Spleen (tissue), 11 donors: Measurements from ENCODE around the gene C22orf39. TPM values are rescaled to one million over a fixed set of nuclear protein-coding genes. Genes with fewer than 3 reads are reported as not detected.
A peak's percentile ranks its signal among the peaks of the same experiment; 100 is the strongest.

Experiments
- DNase-seq: peaks from one replicate; pipeline ENCODE4 v3.0.0-alpha.2; 2020
- H3K27ac ChIP-seq, 8 donors: fragments of 200-600 bp; sonication (generic) in 7 of 8; 1 replicate in 4 of 8; 2 replicates in 4 of 8; pipeline versions ENCODE4 v1.5.0 to v1.8.0; 2016 to 2021; ENCODE audit warnings: inconsistent platforms in 4 of 8, mild to moderate bottlenecking in 4 of 8, moderate library complexity in 1 of 8
- H3K27me3 ChIP-seq, 7 donors: fragments of 200-600 bp; sonication (generic) in 6 of 7; replicated peaks in 1 of 7; 1 replicate in 4 of 7; 2 replicates in 3 of 7; pipeline versions ENCODE4 v1.5.0 to v1.8.0; 2016 to 2021; ENCODE audit warnings: inconsistent platforms in 3 of 7, mild to moderate bottlenecking in 1 of 7
- H3K36me3 ChIP-seq, 6 donors: fragments of 200-600 bp; sonication (generic) in 5 of 6; 1 replicate in 4 of 6; 2 replicates in 2 of 6; pipeline versions ENCODE4 v1.5.0 to v1.8.0; 2016 to 2021; ENCODE audit warnings: inconsistent platforms in 2 of 6
- H3K4me1 ChIP-seq, 6 donors: fragments of 200-600 bp; sonication (generic) in 5 of 6; 1 replicate in 3 of 6; 2 replicates in 3 of 6; pipeline versions ENCODE4 v1.5.0 to v1.8.0; 2016 to 2021; ENCODE audit warnings: inconsistent platforms in 3 of 6
- H3K4me3 ChIP-seq, 8 donors: fragments of 200-600 bp; sonication (generic) in 7 of 8; 1 replicate in 4 of 8; 2 replicates in 4 of 8; pipeline versions ENCODE4 v1.5.0 to v1.8.0; 2016 to 2021; ENCODE audit warnings: inconsistent platforms in 4 of 8, mild to moderate bottlenecking in 4 of 8, moderate library complexity in 2 of 8
- H3K9me3 ChIP-seq, 8 donors: fragments of 200-600 bp; sonication (generic) in 7 of 8; 1 replicate in 4 of 8; 2 replicates in 4 of 8; pipeline versions ENCODE4 v1.5.0 to v1.8.0; 2016 to 2021; ENCODE audit warnings: inconsistent platforms in 4 of 8
- POLR2A ChIP-seq, 3 donors: fragments of 450-650 bp; IDR thresholded peaks; one replicate each; pipeline ENCODE4 v1.5.1; 2017; ENCODE audit warnings: antibody characterized with exemption in 3 of 3, mild to moderate bottlenecking in 1 of 3
- POLR2AphosphoS5 ChIP-seq, 3 donors: sonication (generic); formaldehyde crosslinking; IDR thresholded peaks; one replicate each; pipeline ENCODE4 v1.5.1; 2017; ENCODE audit warnings: antibody characterized with exemption in 3 of 3
- WGBS, 5 donors: extraction: QIAGEN DNeasy Blood & Tissue Kit in 3 of 5; methylation state at CpG; one replicate each; pipeline versions ENCODE4 v1.1.5 to v1.1.7; 2013 to 2018; 5-methylcytosine and 5-hydroxymethylcytosine counted together
- intact Hi-C: fragments of 100-400 bp; cut with DNase I; formaldehyde crosslinking; loops from one replicate; pipeline ENCODE4 v1.15.0; 2023; ENCODE audit warnings: low total_unique reads
- polyA plus RNA-seq, 3 donors: library from polyadenylated mRNA; stranded (reverse); fragments of 200-250 nt; gene quantifications; one replicate each; pipeline ENCODE4 v1.2.1, GENCODE V29; 2013
- total RNA-seq, 7 donors: library from RNA; depleted of rRNA in 3 of 7; stranded (reverse); fragments of >200 nt in 3 of 7; fragmentation: NEBNext Ultra II Directional in 4 of 7; extraction: Animal tissue kit (Norgen Biotek cat#: 25700) in 4 of 7; gene quantifications; one replicate each; pipeline versions ENCODE4 v1.1.0 to v1.2.1, GENCODE V29; 2016 to 2021
- TF ChIP-seq, protein P1 (sequence below), 11 experiments: fragments of 200-600 bp in 7 of 11; fragments of 450-650 bp in 4 of 11; sonication (generic) in 4 of 11; IDR thresholded peaks in 8 of 11; conservative IDR thresholded peaks in 3 of 11; 1 replicate in 7 of 11; 2 replicates in 4 of 11; pipeline versions ENCODE4 v1.4.0 to v1.8.0; 2016 to 2021; ENCODE audit warnings: antibody characterized with exemption in 11 of 11, inconsistent platforms in 4 of 11, mild to moderate bottlenecking in 1 of 11
- donor health status: healthy with polysubstance abuse.
- donor health status: DM: no; HTN: no; CAD: no; lungs with moderate emphysema.
- donor health status: DM: no; HTN: no; CAD: no.
- donor health status: Bipolar disorder and iron deficiency.
- donor health status: healthy.
- donor health status: DM: no; HTN: no; CAD: no.
- donor health status: DM: yes; HTN: yes; CAD: no.

Gene C22orf39
- total and polyA plus RNA-seq, 10 donors, result 28.8 to 48.8 (median 37.6) TPM

DNA sequence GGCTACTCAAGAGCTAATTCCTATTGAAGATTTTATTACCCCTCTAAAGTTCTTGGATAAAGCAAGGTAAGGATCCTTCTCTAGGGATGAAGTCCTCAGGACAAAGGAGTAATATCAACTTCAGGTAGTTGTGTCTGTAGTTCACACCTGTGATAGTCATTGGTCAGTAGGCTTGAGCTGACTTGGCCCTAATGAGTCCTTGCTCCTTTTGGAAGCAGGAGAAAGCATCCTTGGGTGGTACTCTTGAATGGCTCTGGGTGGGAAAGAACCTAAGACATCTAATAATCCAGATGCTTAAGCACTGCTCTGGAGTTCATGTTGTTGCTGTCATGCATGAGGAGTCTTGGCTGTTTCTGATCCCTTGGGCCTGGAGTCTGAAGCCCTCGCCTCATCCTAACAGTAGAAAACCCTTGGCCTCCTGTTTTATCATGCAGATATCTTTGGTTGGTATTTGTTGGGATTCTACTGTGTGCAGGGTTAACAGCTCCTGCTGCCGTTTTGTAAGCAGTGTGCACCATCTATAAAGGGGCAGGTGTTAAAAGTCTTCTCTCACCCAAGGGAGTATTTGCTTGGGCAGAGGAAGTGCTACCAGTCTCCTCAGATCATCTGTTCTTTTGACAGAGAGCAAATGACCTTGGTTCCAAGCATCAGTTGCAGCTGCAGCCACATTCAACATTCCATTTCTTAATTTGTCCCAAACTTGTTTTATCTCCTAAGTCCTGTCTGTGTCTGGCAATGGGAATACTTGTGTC is 12.5 kb downstream of the C22orf39 start:
- no peak overlapping the region for H3K4me3 ChIP-seq
- no peaks in the 10 kb centered on the region for H3K27me3 ChIP-seq
- 50 to 79% (median 75%) methylated on average over 2 of the region's 2 CpGs for WGBS, 5 donors
- H3K27ac ChIP-seq, result peak overlapping the region in 4 of 8 donors; percentile 3 to 99 (median 81)
- peaks cover 0 to 57% (median 30%) of the 10 kb centered on the region in 6 donors for H3K36me3 ChIP-seq
- no peak for DNase-seq
- H3K4me1 ChIP-seq, result peaks cover 13 to 56% (median 38%) of the 10 kb centered on the region in 6 donors
- TF ChIP-seq POLR2A (IDR thresholded peaks at IDR 0.05), result no peak
- TF ChIP-seq, protein P1, sequence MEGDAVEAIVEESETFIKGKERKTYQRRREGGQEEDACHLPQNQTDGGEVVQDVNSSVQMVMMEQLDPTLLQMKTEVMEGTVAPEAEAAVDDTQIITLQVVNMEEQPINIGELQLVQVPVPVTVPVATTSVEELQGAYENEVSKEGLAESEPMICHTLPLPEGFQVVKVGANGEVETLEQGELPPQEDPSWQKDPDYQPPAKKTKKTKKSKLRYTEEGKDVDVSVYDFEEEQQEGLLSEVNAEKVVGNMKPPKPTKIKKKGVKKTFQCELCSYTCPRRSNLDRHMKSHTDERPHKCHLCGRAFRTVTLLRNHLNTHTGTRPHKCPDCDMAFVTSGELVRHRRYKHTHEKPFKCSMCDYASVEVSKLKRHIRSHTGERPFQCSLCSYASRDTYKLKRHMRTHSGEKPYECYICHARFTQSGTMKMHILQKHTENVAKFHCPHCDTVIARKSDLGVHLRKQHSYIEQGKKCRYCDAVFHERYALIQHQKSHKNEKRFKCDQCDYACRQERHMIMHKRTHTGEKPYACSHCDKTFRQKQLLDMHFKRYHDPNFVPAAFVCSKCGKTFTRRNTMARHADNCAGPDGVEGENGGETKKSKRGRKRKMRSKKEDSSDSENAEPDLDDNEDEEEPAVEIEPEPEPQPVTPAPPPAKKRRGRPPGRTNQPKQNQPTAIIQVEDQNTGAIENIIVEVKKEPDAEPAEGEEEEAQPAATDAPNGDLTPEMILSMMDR (IDR thresholded peaks at IDR 0.05 in 8 of 11, conservative IDR thresholded peaks at IDR 0.05 in 3 of 11), result no peak
- no peak for TF ChIP-seq POLR2AphosphoS5 (IDR thresholded peaks at IDR 0.05)
- H3K9me3 ChIP-seq, result no peaks in the 10 kb centered on the region
- intact Hi-C loops, result no loop called here

DNA sequence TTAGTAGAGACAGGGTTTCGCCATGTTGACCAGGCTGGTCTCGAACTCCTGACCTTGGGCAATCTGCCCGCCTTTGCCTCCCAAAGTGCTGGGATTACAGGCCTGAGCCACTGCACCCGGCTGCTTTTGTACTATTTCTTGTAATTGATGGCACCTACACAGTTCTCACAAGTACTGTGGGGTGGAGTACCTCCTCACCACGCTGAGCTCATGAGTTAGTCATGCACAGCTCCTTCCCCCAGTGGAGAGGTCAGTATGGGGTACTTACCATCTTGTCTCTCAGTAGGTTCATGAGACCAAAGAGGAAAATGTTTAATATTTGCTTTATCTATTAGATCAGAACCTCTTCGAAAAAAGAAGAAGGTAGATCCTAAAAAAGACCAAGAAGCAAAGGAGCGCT is 13.1 kb downstream of the C22orf39 start:
- no peaks in the 10 kb centered on the region for H3K9me3 ChIP-seq
- H3K4me3 ChIP-seq, result no peak overlapping the region
- TF ChIP-seq POLR2A (IDR thresholded peaks at IDR 0.05) (no peak), POLR2AphosphoS5 (IDR thresholded peaks at IDR 0.05) (no peak)
- TF ChIP-seq, protein P1 (IDR thresholded peaks at IDR 0.05 in 8 of 11, conservative IDR thresholded peaks at IDR 0.05 in 3 of 11), result no peak
- DNase-seq, result no peak
- intact Hi-C loops, result no loop called here
- peak overlapping the region in 4 of 8 donors; percentile 3 to 99 (median 81) for H3K27ac ChIP-seq
- no peaks in the 10 kb centered on the region for H3K27me3 ChIP-seq
- WGBS, 5 donors, result 81 to 89% (median 85%) methylated on average over 7 of the region's 7 CpGs
- H3K4me1 ChIP-seq, result peaks cover 19 to 62% (median 44%) of the 10 kb centered on the region in 6 donors
- peaks cover 0 to 51% (median 28%) of the 10 kb centered on the region in 6 donors for H3K36me3 ChIP-seq

DNA sequence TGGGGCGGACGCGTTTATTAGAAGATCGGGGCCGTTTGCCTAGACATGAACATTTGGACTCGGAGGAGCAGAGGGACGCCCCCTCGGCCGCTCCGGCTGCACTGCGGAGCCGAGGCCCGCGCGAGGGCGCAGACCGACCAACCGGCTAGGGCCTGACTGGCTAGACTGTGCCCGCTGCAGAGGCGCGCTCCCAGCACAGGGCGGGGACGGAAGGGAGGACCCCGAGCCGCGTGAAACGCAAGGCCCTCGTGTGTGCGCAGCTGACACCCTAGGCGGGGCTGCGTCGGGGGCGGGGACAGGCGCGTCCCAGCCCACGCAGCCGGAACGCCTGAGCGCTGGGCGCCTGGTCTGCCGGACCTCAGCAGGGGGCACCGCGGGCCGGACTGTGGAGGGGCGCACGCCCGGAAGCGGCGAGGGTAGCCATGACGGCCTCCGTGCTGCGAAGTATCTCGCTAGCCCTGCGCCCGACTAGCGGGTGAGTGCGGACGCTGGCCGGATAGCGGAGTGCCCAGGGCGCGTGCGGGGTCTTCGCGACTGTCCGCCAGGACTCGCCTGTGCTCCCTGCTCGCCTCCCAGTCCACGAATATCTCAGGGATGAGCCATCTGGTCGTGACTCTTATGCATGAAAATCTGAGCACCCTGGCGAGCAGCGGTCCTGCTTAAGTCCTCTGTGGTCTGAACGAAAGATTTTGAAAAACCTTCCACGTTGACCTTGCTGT is 15.2 kb downstream of the C22orf39 start, which contains the start of gene MRPL40:
MRPL40 (plus strand) TSS at position 413 of the 719 bp plus-strand sequence; CDS start at position 423, 10 bp downstream.
- WGBS, 5 donors, result 0% methylated on average over 35 to 74 of the region's 74 CpGs
- TF ChIP-seq POLR2AphosphoS5 (IDR thresholded peaks at IDR 0.05) (peak; percentile 97 to 98 (median 98)), POLR2A (IDR thresholded peaks at IDR 0.05) (peak; percentile 52 to 87 (median 65))
- TF ChIP-seq, protein P1 (IDR thresholded peaks at IDR 0.05 in 8 of 11, conservative IDR thresholded peaks at IDR 0.05 in 3 of 11), result peak in 5 of 11 experiments; percentile 5 to 41 (median 29)
- H3K27ac ChIP-seq, result peak within 1 kb of the TSS; percentile 95 to 99 (median 98)
- H3K9me3 ChIP-seq, result no peaks in the 10 kb centered on the region
- intact Hi-C loops, result no loop called here
- DNase-seq, result peak; percentile 99
- peak within 1 kb of the TSS; percentile 84 to 98 (median 96) for H3K4me3 ChIP-seq
- peaks cover 21 to 74% (median 63%) of the 10 kb centered on the region in 6 donors for H3K4me1 ChIP-seq
- no peaks in the 10 kb centered on the region for H3K27me3 ChIP-seq
- peaks cover 0 to 33% (median 25%) of the 10 kb centered on the region in 6 donors for H3K36me3 ChIP-seq
